ENCODE measurements around the gene RAD51AP2. TPM values are rescaled to one million over a fixed set of nuclear protein-coding genes. Genes with fewer than 3 reads are reported as not detected.

RAD51AP2 gene
- total and polyA plus RNA-seq, 2 of the 13 experiments (the other 11 are each of a cell fraction or from before 2014, with no cell fraction given), result 0.11 to 0.12 TPM

GRCh38 chr2:17515652-17516051, 2.6 kb downstream of the RAD51AP2 start:
- POLR2A ChIA-PET, result no interaction called here
- CTCF ChIA-PET (ENCODE audit: low intra/inter-chr PET ratio, low total read pairs), result no interaction called here
- intact Hi-C loops (cut with micrococcal nuclease; ENCODE audit: unreplicated experiment), result no loop called here
- Histone ChIP-seq H3K4me1 (ENCODE audit: insufficient read depth, low read length) (peaks cover 15% of the 10 kb centered on the region), H3K9me3 (ENCODE audit: low read length) (no peaks in the 10 kb centered on the region), H3K4me2 (ENCODE audit: low read depth, low read length) (no peak overlapping the region), H3K27ac (ENCODE audit: extremely low read length, insufficient read depth, low read length) (no peak overlapping the region), H3K9ac (ENCODE audit: insufficient read depth, low read depth, low read length) (no peak overlapping the region), H3K79me2 (ENCODE audit: insufficient read depth, low read length) (no peaks in the 10 kb centered on the region), H3K27me3 (ENCODE audit: control insufficient read depth in 1 of 2, insufficient read depth in 2 of 2, low read length in 2 of 2) (peaks cover 0 to 14% of the 10 kb centered on the region in 2 experiments; a peak in 1 of 5 replicates), H3K36me3 (replicated peaks in 1 of 2; ENCODE audit: control insufficient read depth in 1 of 2, insufficient read depth in 2 of 2, low read length in 2 of 2) (no peaks in the 10 kb centered on the region), H4K20me1 (ENCODE audit: insufficient read depth, low read length) (no peaks in the 10 kb centered on the region), H3K4me3 (replicated peaks in 1 of 3; ENCODE audit: insufficient read depth in 1 of 3, low read depth in 2 of 3, low read length in 3 of 3) (no peak overlapping the region), H2AFZ (ENCODE audit: low read length) (no peak overlapping the region)
- in situ Hi-C loops (cut with HindIII; ENCODE audit: extremely low pct_ligation_motif_present, low pct_unique_long_range_greater_than_20kb), result loop anchor here (5.0 kb wide), 1 partner anchor 33 kb away; no protein-coding TSS in a partner anchor
- ATAC-seq, result no peak
- TF ChIP-seq, protein P1, sequence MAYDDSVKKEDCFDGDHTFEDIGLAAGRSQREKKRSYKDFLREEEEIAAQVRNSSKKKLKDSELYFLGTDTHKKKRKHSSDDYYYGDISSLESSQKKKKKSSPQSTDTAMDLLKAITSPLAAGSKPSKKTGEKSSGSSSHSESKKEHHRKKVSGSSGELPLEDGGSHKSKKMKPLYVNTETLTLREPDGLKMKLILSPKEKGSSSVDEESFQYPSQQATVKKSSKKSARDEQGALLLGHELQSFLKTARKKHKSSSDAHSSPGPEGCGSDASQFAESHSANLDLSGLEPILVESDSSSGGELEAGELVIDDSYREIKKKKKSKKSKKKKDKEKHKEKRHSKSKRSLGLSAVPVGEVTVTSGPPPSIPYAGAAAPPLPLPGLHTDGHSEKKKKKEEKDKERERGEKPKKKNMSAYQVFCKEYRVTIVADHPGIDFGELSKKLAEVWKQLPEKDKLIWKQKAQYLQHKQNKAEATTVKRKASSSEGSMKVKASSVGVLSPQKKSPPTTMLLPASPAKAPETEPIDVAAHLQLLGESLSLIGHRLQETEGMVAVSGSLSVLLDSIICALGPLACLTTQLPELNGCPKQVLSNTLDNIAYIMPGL (CRISPR knock-in tag; IDR thresholded peaks at IDR 0.05; ENCODE audit: borderline replicate concordance in 1 of 2, low read depth in 1 of 2), result no peak
- no peak for TF ChIP-seq ZBED4 (CRISPR knock-in tag; IDR thresholded peaks at IDR 0.05; ENCODE audit: borderline replicate concordance)
- FAIRE-seq, result no peak
- BruUV-seq (replicated peaks), result no TSS peak
- no peak for DNase-seq (ENCODE audit: low spot score)

All from HepG2 (cell line).